AG04450 (cell line): ENCODE results near the gene RAB3B. TPM values are rescaled to one million over a fixed set of nuclear protein-coding genes. Genes with fewer than 3 reads are reported as not detected.

ENCODE experiments used
- CTCF ChIA-PET: fragments of 300-600, 350-600 bp; formaldehyde crosslinking; extraction: SDS; loops from one replicate; lab custom pipeline; 2022; ENCODE audit warnings: antibody characterized with exemption, inconsistent platforms; lab: Charles Lee
- POLR2A ChIA-PET: fragments of 350-600 bp; formaldehyde crosslinking; extraction: SDS; loops from one replicate; lab custom pipeline; 2021; ENCODE audit warnings: antibody characterized with exemption, inconsistent platforms; lab: Yijun Ruan, JAX
- DNase-seq: peaks from one replicate; pipeline ENCODE4 v3.0.0-alpha.2; 2011; ENCODE audit warnings: low read depth, low spot score
- H3K27ac ChIP-seq: one replicate; pipeline ENCODE4 v1.5.1; 2012; ENCODE audit warnings: low read depth, low read length, control low read depth
- H3K27me3 ChIP-seq: one replicate; pipeline ENCODE4 v1.6.0; 2012; ENCODE audit warnings: low read length; ENCODE audit not compliant: control insufficient read depth, insufficient read depth
- H3K4me3 ChIP-seq: 2 replicates; pipeline ENCODE4 v1.5.1; 2011; ENCODE audit warnings: mild to moderate bottlenecking, low read depth, low read length, control low read depth
- H3K9me3 ChIP-seq: 2 replicates; pipeline ENCODE4 v1.5.1; 2012; ENCODE audit warnings: low read length; ENCODE audit not compliant: control insufficient read depth, insufficient read depth
- CTCF ChIP-seq: IDR thresholded peaks from 2 replicates; pipeline ENCODE4 v1.5.1; 2011; ENCODE audit warnings: low read depth, low read length, control low read depth, inconsistent platforms
- polyA plus RNA-seq: library from polyadenylated mRNA; depleted of rRNA; stranded (reverse); fragments of >200 nt; gene quantifications from 2 replicates; pipeline ENCODE4 v1.2.3, GENCODE V29; 2011

RAB3B gene
- polyA plus RNA-seq, 1 experiment = 28.6 TPM

- no peak for DNase-seq
- no peak overlapping the region for H3K4me3 ChIP-seq
- no peaks in the 10 kb centered on the region for H3K27me3 ChIP-seq
- ChIA-PET POLR2A (no interaction called here), CTCF (interaction anchor here (1.3 kb wide), 1 partner anchor 19 kb away, joined by 3 read pairs; no protein-coding TSS in a partner anchor)
- H3K9me3 ChIP-seq = no peaks in the 10 kb centered on the region
- peak overlapping the region; percentile 25 for H3K27ac ChIP-seq
- TF ChIP-seq CTCF = no peak
Observed at GRCh38 chr1:51916587-51917405, 73.7 kb downstream of the RAB3B start.

GRCh38 chr1:51915951-51916350, 74.5 kb downstream of the RAB3B start:
- Histone ChIP-seq H3K4me3 (no peak overlapping the region), H3K9me3 (no peaks in the 10 kb centered on the region), H3K27ac (no peak overlapping the region), H3K27me3 (no peaks in the 10 kb centered on the region)
- CTCF ChIA-PET = interaction anchor here (1.2 kb wide), 1 partner anchor 19 kb away, joined by 4 read pairs; no protein-coding TSS in a partner anchor
- no peak for DNase-seq
- POLR2A ChIA-PET = no interaction called here
- TF ChIP-seq CTCF = no peak

- POLR2A ChIA-PET = interaction anchor here (0.5 kb wide), 1 partner anchor 11 kb away, joined by 5 read pairs; no protein-coding TSS in a partner anchor
- Histone ChIP-seq H3K27me3 (no peaks in the 10 kb centered on the region), H3K9me3 (no peaks in the 10 kb centered on the region), H3K4me3 (no peak overlapping the region), H3K27ac (no peak overlapping the region)
- no peak for TF ChIP-seq CTCF
- CTCF ChIA-PET = interaction anchor here (0.5 to 1.0 kb wide), 2 partner anchors 11 to 26 kb away, joined by 3 read pairs; no protein-coding TSS in a partner anchor
- DNase-seq = no peak
Observed at GRCh38 chr1:51912881-51913280, 77.6 kb downstream of the RAB3B start.

GRCh38 chr1:51910221-51911000, 80.1 kb downstream of the RAB3B start:
- no peaks in the 10 kb centered on the region for H3K9me3 ChIP-seq
- H3K27me3 ChIP-seq = no peaks in the 10 kb centered on the region
- H3K27ac ChIP-seq = no peak overlapping the region
- no peak overlapping the region for H3K4me3 ChIP-seq
- no peak for TF ChIP-seq CTCF
- no peak for DNase-seq
- ChIA-PET POLR2A (no interaction called here), CTCF (interaction anchor here (1.3 kb wide), 1 partner anchor 13 kb away, joined by 4 read pairs; no protein-coding TSS in a partner anchor)

GRCh38 chr1:51908499-51908898, 82.0 kb downstream of the RAB3B start:
- ChIA-PET CTCF (no interaction called here), POLR2A (no interaction called here)
- TF ChIP-seq CTCF = no peak

More at GRCh38 chr1:51908499-51908898, 82.0 kb downstream of the RAB3B start:
- Histone ChIP-seq H3K4me3 (no peak overlapping the region), H3K27me3 (no peaks in the 10 kb centered on the region), H3K9me3 (no peaks in the 10 kb centered on the region), H3K27ac (no peak overlapping the region)
- no peak for DNase-seq
